ENCODE measurements around the gene PRKCA. TPM values are rescaled to one million over a fixed set of nuclear protein-coding genes. Genes with fewer than 3 reads are reported as not detected.

PRKCA gene
- total and polyA plus RNA-seq, 9 of the 15 experiments (the other 6 are each of a cell fraction or from before 2014, with no cell fraction given), result 3.2 to 33.0 (median 17.8) TPM

- TF ChIP-seq REST (IDR thresholded peaks at IDR 0.05; ENCODE audit: borderline replicate concordance), result no peak
- TF ChIP-seq REST (CRISPR knock-in tag; IDR thresholded peaks at IDR 0.05; ENCODE audit: low read depth), result no peak
- TF ChIP-seq TAF7 (tag; IDR thresholded peaks at IDR 0.05), result no peak
Observed at GRCh38 chr17:66444031-66444430, 141.6 kb downstream of the PRKCA start (continued).

Measured in K562 (cell line).